Colonic mucosa (tissue), 4 donors: Measurements from ENCODE around the gene AATK. TPM values are rescaled to one million over a fixed set of nuclear protein-coding genes. Genes with fewer than 3 reads are reported as not detected.
"Not testable (repeated sequence)": the region's sequence is repeated elsewhere in the genome, so short reads cannot be mapped to it uniquely, and the experiment has no call there.

Experiments
- DNase-seq: peaks from one replicate; pipeline ENCODE4 v3.0.0-alpha.2; 2020
- H3K27ac ChIP-seq: fragments of 200-600 bp; one replicate; pipeline ENCODE4 v1.8.0; 2021
- H3K27me3 ChIP-seq: fragments of 200-600 bp; one replicate; pipeline ENCODE4 v1.8.0; 2021
- H3K36me3 ChIP-seq: fragments of 200-600 bp; one replicate; pipeline ENCODE4 v1.8.0; 2021
- H3K4me1 ChIP-seq: fragments of 200-600 bp; one replicate; pipeline ENCODE4 v1.8.0; 2021; ENCODE audit warnings: mild to moderate bottlenecking
- H3K4me3 ChIP-seq: fragments of 200-600 bp; one replicate; pipeline ENCODE4 v1.8.0; 2021
- H3K9ac ChIP-seq, 2 donors: one replicate each; pipeline ENCODE4 v1.7.0; 2013; ENCODE audit warnings: control low read depth in 2 of 2, low read depth in 2 of 2, low read length in 2 of 2
- H3K9me3 ChIP-seq: fragments of 200-600 bp; one replicate; pipeline ENCODE4 v1.8.0; 2021
- CTCF ChIP-seq: fragments of 200-600 bp; IDR thresholded peaks from one replicate; pipeline ENCODE4 v1.8.0; 2022; ENCODE audit warnings: antibody characterized with exemption, mild to moderate bottlenecking
- intact Hi-C: fragments of 100-400 bp; cut with DNase I; formaldehyde crosslinking; loops from one replicate; pipeline ENCODE4 v1.14.1; 2022
- total RNA-seq, 2 donors: library from RNA; stranded (reverse); fragmentation: NEBNext Ultra II Directional in 1 of 2; extraction: Animal tissue kit (Norgen Biotek cat#: 25700) in 1 of 2; gene quantifications; one replicate each; pipeline ENCODE4 v1.2.1, GENCODE V29; 2021
- donor health status: healthy.
- donor health status: DM: no; HTN: no; CAD: no.
- donor health status: DM: no; HTN: no; CAD: no.

AATK gene
- total RNA-seq, 2 donors from 2014 or later = 9.1 to 13.3 TPM

GRCh38 chr17:81156866-81157805, 8.9 kb downstream of the AATK start:
- intact Hi-C loops = no loop called here
- Histone ChIP-seq H3K9me3 (no peaks in the 10 kb centered on the region), H3K4me3 (no peak overlapping the region), H3K27ac (no peak overlapping the region), H3K36me3 (no peaks in the 10 kb centered on the region), H3K4me1 (no peaks in the 10 kb centered on the region), H3K27me3 (peaks cover 3% of the 10 kb centered on the region), H3K9ac (no peak overlapping the region)
- no peak for TF ChIP-seq CTCF
- DNase-seq = no peak

- intact Hi-C loops = no loop called here
- Histone ChIP-seq H3K27ac (no peak overlapping the region), H3K4me1 (no peaks in the 10 kb centered on the region), H3K27me3 (no peaks in the 10 kb centered on the region), H3K36me3 (no peaks in the 10 kb centered on the region), H3K4me3 (no peak overlapping the region), H3K9ac (no peak overlapping the region), H3K9me3 (no peaks in the 10 kb centered on the region)
- DNase-seq = no peak
- TF ChIP-seq CTCF = no peak
Observed at GRCh38 chr17:81154961-81155360, 11.1 kb downstream of the AATK start.

- H3K4me3 ChIP-seq, intact Hi-C loops, H3K9me3 ChIP-seq, H3K27me3 ChIP-seq, H3K4me1 ChIP-seq, H3K27ac ChIP-seq, DNase-seq, H3K36me3 ChIP-seq, H3K9ac ChIP-seq: not testable (repeated sequence)
Observed at GRCh38 chr17:81154016-81154415, 12.0 kb downstream of the AATK start.

GRCh38 chr17:81153340-81153803, 12.6 kb downstream of the AATK start:
- Histone ChIP-seq H3K27ac (no peak overlapping the region), H3K36me3 (no peaks in the 10 kb centered on the region), H3K27me3 (no peaks in the 10 kb centered on the region), H3K4me3 (no peak overlapping the region), H3K9ac (no peak overlapping the region), H3K4me1 (no peaks in the 10 kb centered on the region), H3K9me3 (no peaks in the 10 kb centered on the region)
- intact Hi-C loops = no loop called here
- no peak for TF ChIP-seq CTCF
- DNase-seq = no peak

- H3K27me3 ChIP-seq = no peaks in the 10 kb centered on the region
- intact Hi-C loops = no loop called here
- DNase-seq = no peak
- no peak for TF ChIP-seq CTCF
- H3K4me1 ChIP-seq = no peaks in the 10 kb centered on the region
- H3K9me3 ChIP-seq = no peaks in the 10 kb centered on the region
- H3K36me3 ChIP-seq = no peaks in the 10 kb centered on the region
- no peak overlapping the region for H3K27ac ChIP-seq
- no peak overlapping the region for H3K9ac ChIP-seq
- H3K4me3 ChIP-seq = no peak overlapping the region
Observed at GRCh38 chr17:81152288-81152828, 13.7 kb downstream of the AATK start.

- Histone ChIP-seq H3K27ac (no peak overlapping the region), H3K9me3 (no peaks in the 10 kb centered on the region), H3K36me3 (no peaks in the 10 kb centered on the region), H3K4me1 (no peaks in the 10 kb centered on the region), H3K4me3 (no peak overlapping the region), H3K9ac (no peak overlapping the region), H3K27me3 (no peaks in the 10 kb centered on the region)
- DNase-seq = no peak
- intact Hi-C loops = no loop called here
- no peak for TF ChIP-seq CTCF
Observed at GRCh38 chr17:81151278-81151677, 14.7 kb downstream of the AATK start.
